Suprapubic skin (tissue), 3 donors: ENCODE measurements around the gene RPS2.

Source experiments
- EP300 ChIP-seq: sonication (generic); formaldehyde crosslinking; IDR thresholded peaks from one replicate; pipeline ENCODE4 v1.6.1; 2017; ENCODE audit warnings: antibody characterized with exemption
- POLR2A ChIP-seq, 2 donors: fragments of 450-650 bp; IDR thresholded peaks; one replicate each; pipeline ENCODE4 v1.6.1; 2017; ENCODE audit warnings: antibody characterized with exemption in 2 of 2, mild to moderate bottlenecking in 2 of 2, moderate library complexity in 2 of 2
- TF ChIP-seq, protein P1 (sequence below), 2 donors: fragments of 200-600 bp in 1 of 2; fragments of 450-650 bp in 1 of 2; sonication (generic) in 1 of 2; IDR thresholded peaks; one replicate each; pipeline ENCODE4 v1.5.1; 2016 to 2019; ENCODE audit warnings: antibody characterized with exemption in 2 of 2, mild to moderate bottlenecking in 1 of 2, moderate library complexity in 1 of 2

- TF ChIP-seq, protein P1, sequence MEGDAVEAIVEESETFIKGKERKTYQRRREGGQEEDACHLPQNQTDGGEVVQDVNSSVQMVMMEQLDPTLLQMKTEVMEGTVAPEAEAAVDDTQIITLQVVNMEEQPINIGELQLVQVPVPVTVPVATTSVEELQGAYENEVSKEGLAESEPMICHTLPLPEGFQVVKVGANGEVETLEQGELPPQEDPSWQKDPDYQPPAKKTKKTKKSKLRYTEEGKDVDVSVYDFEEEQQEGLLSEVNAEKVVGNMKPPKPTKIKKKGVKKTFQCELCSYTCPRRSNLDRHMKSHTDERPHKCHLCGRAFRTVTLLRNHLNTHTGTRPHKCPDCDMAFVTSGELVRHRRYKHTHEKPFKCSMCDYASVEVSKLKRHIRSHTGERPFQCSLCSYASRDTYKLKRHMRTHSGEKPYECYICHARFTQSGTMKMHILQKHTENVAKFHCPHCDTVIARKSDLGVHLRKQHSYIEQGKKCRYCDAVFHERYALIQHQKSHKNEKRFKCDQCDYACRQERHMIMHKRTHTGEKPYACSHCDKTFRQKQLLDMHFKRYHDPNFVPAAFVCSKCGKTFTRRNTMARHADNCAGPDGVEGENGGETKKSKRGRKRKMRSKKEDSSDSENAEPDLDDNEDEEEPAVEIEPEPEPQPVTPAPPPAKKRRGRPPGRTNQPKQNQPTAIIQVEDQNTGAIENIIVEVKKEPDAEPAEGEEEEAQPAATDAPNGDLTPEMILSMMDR (IDR thresholded peaks at IDR 0.05), result no peak
- TF ChIP-seq EP300, result no peak
- no peak for TF ChIP-seq POLR2A (IDR thresholded peaks at IDR 0.05)
These were observed 24.8 kb upstream of the RPS2 start, which contains the start of gene SYNGR3 for GRCh38 chr16:1989209-1990100.
